GM19463 (cell line): ENCODE results near the gene ITPKB.

ENCODE experiments used
- ATAC-seq: cut with Tn5 transposase; IDR thresholded peaks from one replicate; pipeline ENCODE4 v1.9.1; 2021; ENCODE audit warnings: mild to moderate bottlenecking, moderate library complexity; ENCODE audit not compliant: unreplicated experiment

ITPKB gene

GRCh38 chr1:226687426-226687825 lies 51.7 kb downstream of the ITPKB start:
- ATAC-seq = no peak

GRCh38 chr1:226686440-226687425 lies 52.3 kb downstream of the ITPKB start:
- no peak for ATAC-seq

- no peak for ATAC-seq
Measured at GRCh38 chr1:226685196-226685820, 53.8 kb downstream of the ITPKB start.

- ATAC-seq = no peak
Measured at GRCh38 chr1:226684026-226684425, 55.1 kb downstream of the ITPKB start.

- ATAC-seq = no peak
Measured at GRCh38 chr1:226682871-226683814, 55.9 kb downstream of the ITPKB start.

GRCh38 chr1:226681652-226682493 lies 57.2 kb downstream of the ITPKB start:
- ATAC-seq = no peak

GRCh38 chr1:226680653-226681052 lies 58.4 kb downstream of the ITPKB start:
- ATAC-seq = no peak

GRCh38 chr1:226679853-226680516 lies 59.1 kb downstream of the ITPKB start:
- ATAC-seq = peak; percentile 60

GRCh38 chr1:226679262-226679661 lies 59.8 kb downstream of the ITPKB start:
- no peak for ATAC-seq

GRCh38 chr1:226678701-226679100 lies 60.4 kb downstream of the ITPKB start:
- ATAC-seq = no peak

- ATAC-seq = no peak
Measured at GRCh38 chr1:226678251-226678650, 60.8 kb downstream of the ITPKB start.

- peak; percentile 38 for ATAC-seq
Measured at GRCh38 chr1:226677027-226678020, 61.8 kb downstream of the ITPKB start.

GRCh38 chr1:226676381-226676780 lies 62.7 kb downstream of the ITPKB start:
- ATAC-seq = no peak

- ATAC-seq = no peak
Measured at GRCh38 chr1:226675715-226676357, 63.2 kb downstream of the ITPKB start.

- ATAC-seq = peak; percentile 68
Measured at GRCh38 chr1:226674892-226675714, 64.0 kb downstream of the ITPKB start.

- no peak for ATAC-seq
Measured at GRCh38 chr1:226672339-226672762, 66.7 kb downstream of the ITPKB start.

- ATAC-seq = no peak
Measured at GRCh38 chr1:226671277-226671676, 67.8 kb downstream of the ITPKB start.
